ENCODE results near the gene CLOCK.
"Not testable (repeated sequence)": the region's sequence is repeated elsewhere in the genome, so short reads cannot be mapped to it uniquely, and the experiment has no call there.

CLOCK gene, protein sequence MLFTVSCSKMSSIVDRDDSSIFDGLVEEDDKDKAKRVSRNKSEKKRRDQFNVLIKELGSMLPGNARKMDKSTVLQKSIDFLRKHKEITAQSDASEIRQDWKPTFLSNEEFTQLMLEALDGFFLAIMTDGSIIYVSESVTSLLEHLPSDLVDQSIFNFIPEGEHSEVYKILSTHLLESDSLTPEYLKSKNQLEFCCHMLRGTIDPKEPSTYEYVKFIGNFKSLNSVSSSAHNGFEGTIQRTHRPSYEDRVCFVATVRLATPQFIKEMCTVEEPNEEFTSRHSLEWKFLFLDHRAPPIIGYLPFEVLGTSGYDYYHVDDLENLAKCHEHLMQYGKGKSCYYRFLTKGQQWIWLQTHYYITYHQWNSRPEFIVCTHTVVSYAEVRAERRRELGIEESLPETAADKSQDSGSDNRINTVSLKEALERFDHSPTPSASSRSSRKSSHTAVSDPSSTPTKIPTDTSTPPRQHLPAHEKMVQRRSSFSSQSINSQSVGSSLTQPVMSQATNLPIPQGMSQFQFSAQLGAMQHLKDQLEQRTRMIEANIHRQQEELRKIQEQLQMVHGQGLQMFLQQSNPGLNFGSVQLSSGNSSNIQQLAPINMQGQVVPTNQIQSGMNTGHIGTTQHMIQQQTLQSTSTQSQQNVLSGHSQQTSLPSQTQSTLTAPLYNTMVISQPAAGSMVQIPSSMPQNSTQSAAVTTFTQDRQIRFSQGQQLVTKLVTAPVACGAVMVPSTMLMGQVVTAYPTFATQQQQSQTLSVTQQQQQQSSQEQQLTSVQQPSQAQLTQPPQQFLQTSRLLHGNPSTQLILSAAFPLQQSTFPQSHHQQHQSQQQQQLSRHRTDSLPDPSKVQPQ

DNA sequence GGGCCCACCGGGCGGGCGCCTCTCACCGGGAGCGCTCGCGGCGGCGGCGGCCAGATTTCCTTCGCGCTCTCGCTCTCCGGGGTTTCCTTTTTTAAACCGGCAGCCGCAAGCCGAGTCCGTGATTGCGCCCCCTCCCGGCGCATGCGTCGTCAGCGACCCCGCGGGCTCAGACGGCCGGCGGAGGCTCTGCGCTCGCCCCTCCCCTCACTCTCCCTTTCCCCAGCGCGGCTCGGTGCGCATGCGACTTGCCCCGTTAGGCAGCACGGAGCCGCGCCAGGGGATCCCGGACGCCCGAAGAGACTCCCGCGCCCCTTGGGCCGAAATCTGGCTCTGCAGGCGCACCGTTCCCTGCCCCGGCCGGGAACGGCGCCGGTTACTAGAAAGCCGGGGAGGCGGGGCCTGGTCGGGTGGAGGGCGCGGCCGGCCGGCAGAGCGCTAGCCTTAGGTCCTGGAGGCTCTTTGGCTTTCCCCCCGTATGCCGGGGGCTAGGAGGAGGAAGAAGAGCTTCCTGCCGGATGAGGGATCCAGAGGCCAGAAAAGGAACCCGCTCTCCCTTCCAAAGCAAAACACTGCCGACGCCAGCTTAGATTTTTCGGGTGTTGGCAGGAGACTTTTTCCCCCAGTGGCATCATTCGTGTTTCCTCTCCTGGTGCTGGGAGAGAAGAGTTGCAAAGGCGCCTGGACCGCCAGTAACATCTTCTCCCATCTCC lies at the start of gene CLOCK:
CLOCK (minus strand) TSS at position 154 of the 710 bp plus-strand sequence. CDS start 64,124 bp downstream, outside the sequence.
- DNase-seq (ENCODE audit: low read depth in 2 of 2), result peak; percentile 71 to 82

DNA sequence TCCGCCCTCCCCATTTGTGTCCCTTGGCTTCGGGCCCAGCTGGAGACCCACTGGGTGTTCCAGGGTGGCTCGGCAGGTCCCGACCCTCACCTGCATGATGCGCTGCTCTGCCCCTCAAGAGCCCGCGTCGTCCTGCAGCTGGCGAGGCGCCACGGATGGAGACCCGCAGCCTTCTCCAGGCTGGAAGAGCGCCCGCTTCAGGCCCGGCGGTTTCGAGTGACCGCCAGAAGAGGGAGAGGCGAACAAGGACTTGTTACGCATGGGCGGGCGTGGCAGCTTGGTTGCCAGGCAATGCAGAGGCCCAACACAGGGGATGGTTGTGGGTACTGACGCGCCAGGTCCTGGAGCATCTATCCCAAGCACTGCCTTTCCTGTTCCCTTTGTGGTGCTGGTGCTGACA lies 45.3 kb upstream of the CLOCK start, which contains the start of gene PDCL2:
PDCL2 (minus strand) TSS at position 232 of the 400 bp plus-strand sequence; CDS start at position 96, 136 bp downstream.
- DNase-seq (ENCODE audit: low read depth in 2 of 2), result no peak

DNA sequence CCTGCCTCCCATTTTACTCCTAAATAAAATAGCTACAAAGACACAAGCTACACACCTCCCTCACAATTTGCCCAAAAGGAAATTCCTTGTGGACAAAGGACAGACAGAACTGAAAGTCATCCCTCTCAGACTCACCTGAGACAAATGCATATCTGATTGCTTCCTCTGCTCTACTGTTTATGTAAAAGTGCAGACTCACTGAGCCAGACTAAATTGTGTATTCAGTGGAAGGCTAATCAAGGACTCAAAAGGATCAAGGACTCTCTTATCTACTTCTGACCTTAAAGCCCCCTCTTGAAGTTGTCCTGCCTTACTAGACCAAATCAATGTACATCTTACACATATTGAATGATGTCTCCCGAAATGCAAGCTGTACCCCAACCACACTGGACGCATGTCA lies 41.5 kb upstream of the CLOCK start:
- DNase-seq (ENCODE audit: low read depth in 2 of 2), result no peak

DNA sequence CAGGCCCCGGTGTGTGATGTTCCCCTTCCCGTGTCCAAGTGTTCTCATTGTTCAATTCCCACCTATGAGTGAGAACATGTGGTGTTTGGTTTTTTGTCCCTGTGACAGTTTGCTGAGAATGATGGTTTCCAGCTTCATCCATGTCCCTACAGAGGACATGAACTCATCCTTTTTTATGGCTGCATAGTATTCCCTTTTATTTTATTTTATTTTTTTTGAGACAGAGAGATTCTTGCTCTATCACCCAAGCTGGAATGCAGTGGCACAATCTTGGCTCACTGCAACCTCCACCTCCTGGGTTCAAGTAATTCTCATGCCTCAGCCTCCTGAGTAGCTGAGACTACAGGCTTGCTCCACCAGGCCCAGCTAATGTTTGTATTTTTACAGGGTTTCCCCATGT lies 36.1 kb upstream of the CLOCK start:
- not testable (repeated sequence) for DNase-seq (ENCODE audit: low read depth in 2 of 2)

DNA sequence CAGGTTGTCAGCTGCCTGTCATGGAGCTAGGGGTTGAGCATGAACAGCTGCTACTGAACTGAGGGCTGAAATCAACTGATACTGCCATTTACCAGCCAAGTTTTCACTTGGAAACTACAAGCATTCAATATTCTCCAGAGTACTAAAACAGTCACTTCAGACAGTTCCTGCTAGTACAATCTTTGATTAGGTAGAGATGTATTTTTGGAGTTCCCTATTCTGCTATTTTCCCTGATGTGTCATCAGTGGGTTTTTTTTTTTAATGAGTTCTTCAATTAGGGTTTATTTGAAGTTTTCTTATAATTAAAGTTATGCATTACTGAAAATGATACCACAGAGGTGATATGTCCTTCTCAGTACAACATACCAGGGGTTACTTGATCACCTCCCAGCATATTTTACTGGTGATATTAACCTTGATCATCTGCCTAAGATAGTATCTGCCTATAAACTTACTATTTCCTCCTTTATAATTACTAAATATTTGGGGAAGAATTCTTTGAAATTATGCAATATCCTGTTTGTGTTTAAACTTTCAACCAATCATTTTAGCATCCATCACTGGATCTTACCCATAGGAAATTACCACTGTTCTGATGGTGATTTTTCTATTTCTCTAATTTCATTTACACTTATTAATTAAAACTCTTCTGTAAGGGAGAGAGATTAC lies 31.8 kb upstream of the CLOCK start:
- DNase-seq (ENCODE audit: low read depth in 2 of 2), result no peak

DNA sequence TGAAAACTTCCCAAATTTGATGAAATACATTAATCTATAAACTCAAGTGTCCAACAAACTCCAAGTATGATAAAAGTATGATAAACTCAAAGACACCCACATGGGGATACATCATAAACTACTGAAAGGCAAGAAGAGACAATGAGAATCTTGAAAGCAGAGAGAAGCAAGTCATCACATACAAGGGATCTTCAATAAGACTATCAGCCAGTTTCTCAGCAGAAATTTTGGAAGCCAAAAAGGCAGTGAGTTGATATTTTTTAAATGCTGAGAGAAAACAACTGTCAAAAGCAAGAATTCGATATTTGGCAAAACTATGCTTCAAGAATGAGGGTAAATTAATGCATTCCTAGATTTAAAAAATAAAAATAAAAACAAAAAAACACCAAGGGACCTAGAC lies 28.8 kb upstream of the CLOCK start:
- DNase-seq (ENCODE audit: low read depth in 2 of 2), result no peak

DNA sequence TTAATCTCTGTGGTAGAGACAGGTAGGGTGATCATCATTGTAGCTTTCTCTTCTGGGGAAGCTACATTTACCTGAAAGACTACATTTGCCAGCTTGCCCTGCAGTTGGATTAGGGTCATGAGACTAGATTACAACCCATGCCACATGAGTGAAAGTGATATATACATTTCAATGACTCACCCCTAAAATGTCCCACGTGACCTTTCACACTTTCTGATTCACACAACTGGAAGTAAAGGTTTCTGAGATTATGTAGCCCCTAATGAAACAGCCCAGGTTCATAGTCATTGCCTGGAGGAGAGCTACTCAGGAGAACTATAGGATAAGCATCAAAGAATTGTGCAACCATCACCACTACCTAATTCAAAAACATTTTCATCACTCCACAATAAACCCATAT lies 27.5 kb upstream of the CLOCK start:
- no peak for DNase-seq (ENCODE audit: low read depth in 2 of 2)

DNA sequence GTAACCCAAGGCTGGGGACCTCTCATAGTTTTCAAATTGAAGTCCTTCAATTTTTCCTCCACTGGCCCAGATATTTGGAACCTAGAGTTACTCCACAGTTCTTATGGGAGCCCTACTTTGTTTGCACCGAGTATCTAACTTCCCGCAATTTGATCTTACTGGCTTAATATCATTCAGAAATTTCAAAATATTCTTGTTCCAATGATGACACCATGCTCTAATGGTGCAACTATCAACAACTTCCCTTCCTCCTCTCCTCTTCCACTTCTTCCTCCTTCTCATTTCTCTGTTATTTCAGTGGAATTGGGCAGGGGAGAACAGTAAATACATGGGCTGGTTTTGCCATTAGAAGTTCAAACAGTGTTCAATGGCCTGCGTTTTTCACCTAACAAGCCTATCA lies 25.1 kb upstream of the CLOCK start:
- no peak for DNase-seq (ENCODE audit: low read depth in 2 of 2)

DNA sequence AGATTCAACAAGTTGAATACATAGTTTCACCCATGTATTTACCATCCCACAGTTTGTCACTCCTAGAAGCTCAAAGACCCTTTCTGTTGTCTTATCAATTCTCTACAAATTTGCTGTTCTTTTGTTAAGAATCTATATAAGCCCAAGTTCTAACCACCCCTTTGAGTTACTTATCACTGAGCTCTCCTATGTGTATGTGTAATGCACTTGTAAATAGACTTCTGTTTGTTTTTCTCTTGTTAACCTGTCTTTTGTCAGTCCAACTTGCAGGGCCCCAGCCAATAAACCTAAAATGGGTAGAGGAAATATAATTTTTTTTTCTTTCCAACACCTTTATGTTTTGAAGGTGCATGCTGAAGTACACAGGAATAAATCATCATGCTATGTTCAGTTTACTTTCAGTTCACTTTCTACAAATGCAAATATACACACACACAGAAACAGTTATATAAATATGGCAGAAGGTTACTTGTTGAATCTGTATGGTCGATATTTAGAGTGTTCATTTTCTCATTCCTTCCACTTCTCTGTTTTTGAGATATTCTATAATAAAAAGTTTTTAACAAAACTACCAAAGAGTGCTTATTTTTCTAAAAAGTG lies 22.3 kb upstream of the CLOCK start:
- no peak for DNase-seq (ENCODE audit: low read depth in 2 of 2)

DNA sequence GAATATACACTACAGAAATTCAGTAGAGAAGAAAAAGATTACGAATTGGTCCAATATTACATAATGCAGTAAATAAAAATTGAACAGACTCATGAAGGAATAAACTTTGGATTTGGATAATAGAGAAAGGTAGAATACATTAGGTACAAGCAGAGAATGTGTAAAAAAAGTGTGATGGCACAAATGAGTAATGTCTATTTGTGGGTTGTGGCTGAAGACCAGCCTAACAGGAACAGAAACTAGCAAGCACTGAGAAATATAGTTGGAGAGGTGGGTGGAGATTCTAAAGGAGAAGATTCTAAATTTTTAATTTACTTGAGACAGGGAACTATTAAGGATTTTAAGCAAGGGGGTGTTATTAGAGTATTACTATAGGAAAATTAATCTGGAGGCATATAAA lies 15.2 kb upstream of the CLOCK start:
- no peak for DNase-seq (ENCODE audit: low read depth in 2 of 2)

DNA sequence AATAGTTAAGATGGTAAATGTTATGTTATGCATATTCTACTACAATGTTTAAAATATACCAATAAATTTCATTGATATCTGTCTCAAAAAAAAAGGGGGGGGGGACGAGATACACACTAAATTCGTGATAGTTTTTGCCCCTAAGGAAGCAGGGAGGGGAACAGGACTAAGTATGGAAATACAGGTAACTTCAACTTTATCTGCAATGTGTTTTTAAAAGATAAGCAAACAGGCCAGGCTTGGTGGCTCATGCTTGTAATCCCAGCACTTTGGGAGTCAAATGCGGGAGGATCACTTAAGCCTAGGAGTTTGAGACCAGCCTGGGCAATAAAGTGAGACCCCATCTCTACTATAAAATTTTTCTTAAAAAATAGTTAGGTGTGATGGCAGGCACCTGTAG lies 13.4 kb upstream of the CLOCK start:
- no peak for DNase-seq (ENCODE audit: low read depth in 2 of 2)

DNA sequence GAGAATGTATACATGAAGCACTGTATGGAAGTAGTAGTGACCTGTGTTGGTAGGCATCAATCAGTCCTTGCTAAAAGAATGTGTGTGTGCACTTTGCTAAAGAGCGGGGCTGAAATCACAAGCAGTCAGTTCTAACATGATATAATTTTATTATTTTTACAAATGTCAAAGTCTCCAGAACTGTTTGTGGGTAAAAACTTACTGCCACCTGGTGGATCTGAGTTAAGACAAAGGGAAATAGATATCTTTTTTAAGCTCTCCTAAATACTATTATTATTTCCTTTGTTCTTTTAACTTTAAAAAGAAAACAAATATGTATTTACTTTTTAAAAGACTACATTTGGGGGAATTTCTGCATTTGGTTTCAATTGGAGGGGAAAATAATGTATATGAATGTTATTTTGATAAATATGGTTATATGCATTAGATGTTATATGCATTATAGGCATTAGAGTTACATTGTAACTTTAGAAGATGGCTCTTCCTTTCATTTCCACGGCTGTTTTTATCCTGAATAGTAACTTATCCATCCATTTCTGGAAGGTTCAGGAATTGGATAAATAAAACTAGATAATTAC lies 7.8 kb upstream of the CLOCK start:
- no peak for DNase-seq (ENCODE audit: low read depth in 2 of 2)

DNA sequence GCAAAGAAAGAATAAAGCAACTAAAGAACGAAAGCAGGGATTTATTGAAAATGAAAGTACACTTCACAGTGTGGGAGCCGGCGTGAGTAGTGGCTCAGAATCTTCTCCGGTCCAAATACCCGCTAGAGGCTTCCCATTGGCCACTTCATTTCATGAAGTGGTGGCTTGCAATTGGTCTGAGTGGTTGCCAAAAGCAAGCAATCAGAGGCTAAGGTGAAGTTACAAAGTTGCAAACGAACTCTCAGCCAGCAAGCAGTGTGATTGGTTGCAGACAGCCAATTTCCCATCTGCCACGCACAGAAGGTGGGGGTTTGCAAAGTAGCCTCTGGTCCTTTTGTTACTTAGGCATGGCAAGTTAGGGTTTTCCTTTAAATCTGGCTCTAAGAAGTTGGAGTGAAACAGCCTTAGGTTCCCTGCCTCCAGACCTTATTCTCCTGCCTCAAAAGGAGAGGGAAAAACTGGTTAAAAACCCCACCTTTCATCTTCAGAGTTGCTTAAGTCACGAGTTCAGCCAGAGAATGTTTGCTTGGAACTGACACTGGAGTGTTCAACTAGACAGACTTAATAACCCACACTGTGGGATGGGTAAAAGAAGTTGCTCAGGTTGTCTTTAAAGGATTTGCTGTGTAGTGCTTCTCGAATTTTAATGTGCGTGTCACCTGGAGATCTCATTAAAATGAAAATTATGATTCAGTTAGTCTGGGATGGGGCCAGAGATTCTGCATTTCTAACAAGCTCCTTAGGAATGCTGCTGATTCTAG lies 6.9 kb upstream of the CLOCK start:
- DNase-seq (ENCODE audit: low read depth in 2 of 2), result no peak

DNA sequence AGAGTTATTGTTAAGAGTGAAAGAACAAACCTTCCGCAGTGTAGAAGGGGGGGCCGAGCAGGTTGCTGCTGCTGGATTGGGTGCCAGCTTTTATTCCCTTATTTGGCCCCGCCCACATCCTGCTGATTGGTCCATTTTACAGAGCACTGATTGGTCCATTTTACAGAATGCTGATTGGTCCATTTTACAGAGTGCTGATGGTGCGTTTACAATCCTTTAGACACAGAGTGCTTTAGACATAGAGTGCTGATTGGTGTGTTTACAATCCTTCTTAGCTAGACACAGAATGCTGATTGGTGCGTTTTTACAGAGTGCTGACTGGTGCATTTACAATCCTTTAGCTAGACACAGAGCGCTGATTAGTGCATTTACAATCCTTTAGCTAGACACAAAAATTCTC lies 5.3 kb upstream of the CLOCK start:
- DNase-seq (ENCODE audit: low read depth in 2 of 2), result not testable (repeated sequence)

DNA sequence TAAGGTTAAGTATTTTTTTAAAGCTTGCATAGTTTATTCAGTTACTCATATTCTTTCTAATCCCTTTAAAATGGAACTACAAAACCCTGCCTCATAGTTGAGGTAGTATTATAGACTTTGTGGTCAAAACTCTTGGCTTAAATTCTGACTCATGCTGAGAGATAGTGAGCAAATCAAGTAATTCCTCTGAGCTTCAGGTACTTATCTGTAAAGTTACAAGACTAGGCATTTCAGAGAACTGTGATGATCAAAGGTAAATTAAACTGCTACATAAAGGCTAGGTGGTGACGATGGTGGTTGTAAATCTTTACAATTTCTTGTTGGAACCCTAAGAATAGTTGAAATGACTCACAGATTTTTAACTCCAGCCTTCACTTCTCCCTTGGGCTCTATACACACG lies 3.2 kb upstream of the CLOCK start:
- DNase-seq (ENCODE audit: low read depth in 2 of 2), result no peak

DNA sequence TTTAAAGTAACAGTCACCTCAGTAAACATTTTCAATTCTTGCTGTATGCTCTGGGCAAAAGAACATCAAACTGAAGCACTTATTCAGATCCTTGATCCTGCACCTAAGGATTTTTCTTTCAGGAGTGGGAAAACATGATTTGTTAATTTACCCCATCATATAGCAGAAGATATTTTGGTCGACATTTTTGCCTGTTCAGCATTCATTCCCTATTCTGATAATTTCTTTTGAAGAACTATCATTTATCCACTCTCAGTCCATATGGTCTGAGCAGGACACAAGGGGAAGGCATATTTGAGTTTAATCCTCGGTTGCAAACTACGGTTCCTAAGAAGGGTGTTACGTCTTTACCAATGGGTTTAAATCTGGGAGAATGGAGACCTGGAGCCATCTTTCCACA lies 1.2 kb upstream of the CLOCK start:
- no peak for DNase-seq (ENCODE audit: low read depth in 2 of 2)

DNA sequence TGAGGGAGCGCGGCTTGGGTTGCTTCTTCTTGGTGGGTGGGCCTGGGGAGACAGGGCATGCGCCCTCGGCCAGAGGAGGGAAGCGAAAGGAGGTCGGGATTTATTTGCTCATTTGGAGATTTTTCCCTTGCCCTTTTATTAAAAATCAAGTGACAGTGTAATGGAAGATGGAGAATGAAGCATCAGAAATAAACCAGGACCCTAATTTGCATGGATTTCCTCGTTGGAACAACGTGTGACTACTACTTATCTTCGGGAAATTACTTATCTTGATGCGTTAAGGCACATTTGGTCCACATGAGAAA lies 709 bp upstream of the CLOCK start:
- no peak for DNase-seq (ENCODE audit: low read depth in 2 of 2)

DNA sequence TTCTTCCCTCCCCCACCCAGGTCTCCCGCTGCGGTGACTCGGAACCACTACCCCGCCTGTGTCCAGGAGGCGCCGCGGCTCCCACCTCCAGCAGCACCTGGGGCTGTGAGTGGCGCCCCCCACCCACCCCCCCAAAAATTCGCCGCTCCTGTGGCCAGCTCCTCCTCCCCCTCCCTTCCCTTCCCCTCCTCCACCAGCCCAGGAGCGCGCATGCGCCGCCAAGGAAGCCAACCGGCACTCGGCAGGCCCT lies 278 bp downstream of the CLOCK start:
- DNase-seq (ENCODE audit: low read depth in 2 of 2), result no peak

DNA sequence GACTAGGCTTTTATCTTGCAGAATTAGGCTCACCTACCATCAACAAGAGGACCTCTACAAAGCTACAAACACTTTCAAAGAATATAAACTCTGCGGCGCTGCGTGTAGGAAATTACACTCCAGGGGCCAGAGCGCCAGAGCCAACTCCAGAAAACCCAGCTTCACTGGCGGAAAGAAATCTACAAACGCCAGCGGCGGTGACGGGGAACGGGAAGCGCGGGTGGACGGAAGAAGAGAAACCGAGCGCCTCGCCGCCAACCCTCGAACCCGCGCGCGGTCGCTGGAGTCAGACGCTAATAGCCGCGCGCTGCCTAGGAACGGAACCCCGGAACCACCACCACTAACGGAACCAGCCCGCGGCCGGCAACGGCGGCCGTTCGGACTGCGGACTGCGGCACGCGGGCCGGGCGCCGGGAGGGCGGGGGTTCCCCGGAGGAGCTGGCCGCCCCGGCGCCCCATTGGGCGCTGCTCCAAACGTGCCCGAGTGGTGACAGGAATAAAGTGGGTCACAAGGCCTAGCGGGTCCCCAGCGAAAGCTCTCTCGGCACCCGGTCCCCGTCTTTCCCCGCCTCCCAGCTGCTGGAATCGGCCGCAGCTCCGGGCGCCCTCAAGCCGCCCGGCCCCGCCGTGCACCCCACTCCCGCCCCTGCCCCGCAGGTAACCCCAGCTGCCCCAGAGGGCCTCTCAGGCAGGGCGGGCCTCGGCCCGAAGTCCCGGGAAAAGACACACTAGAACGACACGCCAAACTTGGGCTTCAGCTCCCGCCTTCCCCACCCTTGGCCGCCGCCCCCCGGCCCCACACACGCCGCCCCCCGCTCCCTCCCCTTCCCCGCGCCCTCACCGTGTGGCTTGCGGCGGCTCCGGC lies 836 bp downstream of the CLOCK start:
- DNase-seq (ENCODE audit: low read depth in 2 of 2), result peak; percentile 30 to 58

DNA sequence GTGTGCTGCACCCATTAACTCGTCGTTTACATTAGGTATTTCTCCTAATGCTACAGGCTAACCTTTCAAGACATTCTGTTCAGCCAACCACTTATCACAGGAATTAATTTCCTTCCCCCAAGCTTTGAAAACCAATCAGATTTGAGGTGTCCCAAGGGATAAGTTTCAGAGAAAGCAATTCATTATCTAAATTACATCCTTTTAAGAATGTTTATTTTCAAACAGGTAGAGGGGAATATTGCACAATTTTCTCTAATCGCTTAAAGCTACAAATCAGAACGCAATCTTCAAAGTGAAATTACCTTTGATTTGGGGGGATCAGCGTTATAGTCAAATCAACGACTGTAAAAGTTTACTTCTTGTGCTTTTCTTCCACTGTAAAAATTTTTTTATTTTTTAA lies 1.6 kb downstream of the CLOCK start:
- no peak for DNase-seq (ENCODE audit: low read depth in 2 of 2)
